Gastrocnemius medialis (tissue), 4 donors: ENCODE data around the gene MXRA8.

Source experiments
- CTCF ChIP-seq, 5 experiments: fragments of 450-650 bp in 3 of 5; fragments of 200-600 bp in 2 of 5; sonication (generic) in 2 of 5; IDR thresholded peaks in 4 of 5; conservative IDR thresholded peaks in 1 of 5; 1 replicate in 4 of 5; 2 replicates in 1 of 5; pipeline ENCODE4 v1.5.1; 2016 to 2019; ENCODE audit warnings: antibody characterized with exemption in 5 of 5, mild to moderate bottlenecking in 3 of 5, moderate library complexity in 3 of 5
- POLR2A ChIP-seq, 2 donors: fragments of 450-650 bp; IDR thresholded peaks; one replicate each; pipeline ENCODE4 v1.6.1; 2017; ENCODE audit warnings: antibody characterized with exemption in 2 of 2, mild to moderate bottlenecking in 2 of 2, moderate library complexity in 2 of 2

DNA sequence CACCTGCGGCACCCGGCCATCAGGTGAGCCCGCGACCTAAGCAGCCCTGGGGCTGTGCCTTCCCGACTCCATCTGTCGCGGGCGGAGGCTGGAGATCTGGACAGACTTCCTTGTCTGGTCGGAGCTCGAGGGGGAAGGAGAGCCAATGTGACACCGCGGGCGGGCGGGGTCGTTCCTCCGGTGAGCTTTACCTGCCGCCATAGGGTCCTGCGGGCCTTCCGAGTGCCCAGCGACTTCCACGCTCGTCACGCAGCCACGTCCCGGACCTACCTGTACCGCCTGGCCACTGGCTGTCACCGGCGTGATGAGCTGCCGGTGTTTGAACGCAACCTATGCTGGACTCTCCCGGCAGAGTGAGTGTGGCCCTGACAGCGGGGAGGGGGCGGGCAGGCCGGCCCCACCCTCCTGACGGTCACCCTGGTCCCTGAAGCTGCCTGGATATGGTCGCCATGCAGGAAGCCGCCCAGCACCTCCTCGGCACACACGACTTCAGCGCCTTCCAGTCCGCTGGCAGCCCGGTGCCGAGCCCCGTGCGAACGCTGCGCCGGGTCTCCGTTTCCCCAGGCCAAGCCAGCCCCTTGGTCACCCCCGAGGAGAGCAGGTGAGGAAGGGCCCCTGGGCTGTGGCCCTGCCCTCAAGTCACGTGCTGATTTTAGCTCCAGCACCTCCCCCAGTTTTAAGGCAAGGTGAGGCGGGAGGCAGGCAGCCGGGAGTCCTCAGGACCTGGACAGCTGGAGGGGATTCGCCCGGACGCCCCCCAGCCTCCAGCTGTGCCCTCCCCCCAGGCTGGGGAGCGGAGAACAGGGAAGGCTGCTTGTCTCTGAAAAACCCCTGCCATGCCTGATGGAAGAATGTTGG, 48.9 kb downstream of the MXRA8 start:
- no peak for TF ChIP-seq CTCF (IDR thresholded peaks at IDR 0.05 in 4 of 5, conservative IDR thresholded peaks at IDR 0.05 in 1 of 5)
- TF ChIP-seq POLR2A (IDR thresholded peaks at IDR 0.05) = no peak
